CD4-positive, alpha-beta T cell treated with Interleukin-12 subunit alpha and Interleukin-12 subunit beta, for 1 hour (primary cell): ENCODE results near the gene TSEN15.
"Not testable (repeated sequence)": the region's sequence is repeated elsewhere in the genome, so short reads cannot be mapped to it uniquely, and the experiment has no call there.

Experiments
- DNase-seq: peaks from one replicate; pipeline ENCODE4 v3.0.0-alpha.2; 2020

Gene TSEN15

DNA sequence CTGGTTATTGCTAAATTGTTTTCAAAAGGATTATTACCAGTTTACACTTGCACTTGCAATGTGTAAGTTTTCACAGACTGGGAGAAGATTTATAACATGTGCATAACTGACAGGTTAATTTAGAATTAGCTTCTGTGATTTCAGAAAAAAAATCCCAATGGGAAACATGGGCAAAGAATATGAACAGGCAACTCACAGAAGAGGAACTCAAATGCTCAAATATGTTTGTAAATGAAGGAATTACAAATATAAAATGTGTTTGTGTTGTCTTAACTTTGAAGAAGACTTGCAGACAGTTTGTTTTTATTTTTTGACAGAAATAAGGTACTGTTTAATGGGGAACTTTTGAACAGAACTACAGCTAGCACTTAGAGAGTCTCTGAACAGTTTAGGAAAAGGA lies 8.4 kb downstream of the TSEN15 start:
- DNase-seq = no peak

DNA sequence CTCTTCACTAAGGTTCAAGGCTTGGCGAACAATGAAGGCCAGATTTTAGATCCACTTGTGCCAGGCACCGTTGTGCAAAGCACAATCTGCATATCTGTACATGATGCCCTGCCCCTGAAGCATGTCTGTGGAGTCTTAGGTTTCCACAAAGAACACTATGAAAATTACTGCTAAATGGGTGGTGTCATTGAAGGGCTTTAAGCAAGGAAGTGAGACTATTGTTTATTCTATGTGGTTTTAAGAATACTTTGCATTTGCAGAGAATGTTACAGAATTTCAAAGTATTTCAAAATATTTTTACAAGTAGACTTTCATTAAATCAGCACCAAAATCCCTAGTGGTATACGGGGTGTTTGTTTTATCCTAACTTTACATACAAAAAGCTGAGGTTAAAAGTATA lies 8.8 kb downstream of the TSEN15 start:
- DNase-seq = no peak

DNA sequence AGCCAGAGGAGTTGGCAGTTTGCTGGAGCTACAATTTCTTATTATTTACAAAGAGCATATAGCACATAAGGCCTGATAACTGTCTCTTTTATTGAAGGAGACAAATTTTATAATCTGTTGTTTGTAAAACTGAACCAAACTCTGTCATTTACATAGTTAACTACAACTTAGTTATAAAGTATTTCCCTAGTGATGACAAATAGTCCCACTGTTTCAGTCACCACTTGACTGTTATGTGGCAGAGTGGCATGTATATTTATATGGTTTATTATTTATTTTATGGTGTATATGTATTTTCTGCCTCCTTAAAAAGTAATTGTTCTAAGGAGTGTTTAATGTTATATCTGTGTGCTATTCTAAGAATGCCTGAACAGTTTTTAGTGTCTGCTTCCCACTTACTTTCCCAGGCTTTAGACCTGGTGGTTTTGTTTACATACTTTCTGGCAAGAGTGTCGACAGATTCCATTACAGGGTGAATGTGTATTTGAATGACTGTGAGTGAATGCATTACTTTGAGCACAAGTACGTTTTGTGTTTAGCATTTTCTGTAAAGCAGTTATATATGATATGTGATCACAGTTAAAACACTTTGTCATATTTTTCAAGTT lies 10.0 kb downstream of the TSEN15 start:
- DNase-seq = no peak

DNA sequence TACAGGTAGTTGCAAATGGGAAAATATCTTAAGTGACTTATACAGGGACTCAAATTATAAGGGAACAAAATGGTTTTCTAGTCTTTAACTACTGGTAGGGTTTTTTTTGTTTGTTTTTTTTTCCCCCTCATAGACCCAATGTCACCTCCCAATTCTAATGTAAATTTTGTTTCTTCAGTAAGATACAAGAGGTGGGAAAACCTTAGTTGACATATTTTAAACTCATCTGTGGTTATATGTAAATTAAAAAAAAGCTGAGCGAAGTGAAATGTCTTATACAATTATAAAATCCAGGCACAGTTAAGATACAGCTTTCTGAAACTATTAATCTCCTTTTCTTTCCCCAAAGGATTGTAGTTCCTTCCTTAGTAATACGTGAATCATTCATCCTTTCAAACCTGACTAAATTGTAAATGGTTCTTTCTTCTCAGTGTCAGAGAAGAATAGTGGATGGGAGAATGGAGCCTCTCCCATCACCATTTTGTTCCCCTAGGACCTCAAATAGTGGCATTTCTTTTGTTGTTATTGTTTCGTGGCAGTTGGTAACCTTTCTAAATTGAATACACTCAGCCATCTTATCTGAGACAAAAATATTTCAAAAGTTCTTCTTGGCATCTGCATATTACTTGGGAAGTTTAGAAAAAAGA lies 11.2 kb downstream of the TSEN15 start:
- DNase-seq = no peak

DNA sequence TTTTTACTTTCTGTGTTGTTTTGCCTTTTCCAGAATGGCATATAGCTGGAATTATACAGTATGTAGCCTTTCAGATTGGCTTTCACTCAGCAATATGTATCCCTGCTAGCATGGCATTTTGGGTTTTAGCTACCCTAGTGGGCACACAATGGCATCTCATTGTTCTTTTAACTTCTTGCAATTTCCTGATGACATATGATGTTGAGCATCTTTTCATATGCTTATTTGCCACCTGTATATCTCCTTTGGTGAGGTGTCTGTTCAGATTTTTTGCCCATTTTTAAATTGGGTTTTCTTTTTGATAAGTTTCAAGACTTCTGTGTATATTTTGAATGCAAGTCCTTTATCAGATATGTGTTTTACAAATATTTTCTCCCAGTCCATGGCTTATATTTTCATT lies 14.0 kb downstream of the TSEN15 start:
- no peak for DNase-seq

DNA sequence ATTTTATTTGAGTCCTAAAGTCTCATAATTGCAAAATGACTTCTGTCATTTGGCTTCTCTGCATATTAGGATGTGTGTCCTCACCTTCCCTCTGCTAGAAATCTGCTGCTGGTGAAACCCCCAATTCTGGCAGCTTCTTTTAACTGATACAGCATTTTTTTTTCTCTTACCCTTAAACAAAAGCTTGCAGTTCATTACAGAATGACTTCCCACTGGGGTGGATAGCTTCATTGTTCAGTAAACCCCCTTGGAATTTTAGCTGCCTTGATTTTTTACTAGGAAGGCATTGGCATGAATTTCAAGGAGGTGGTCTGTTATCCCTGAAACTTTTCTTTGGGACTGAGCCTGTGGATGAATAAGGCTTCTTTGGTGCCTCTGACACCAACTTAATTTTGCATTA lies 16.8 kb downstream of the TSEN15 start:
- no peak for DNase-seq

DNA sequence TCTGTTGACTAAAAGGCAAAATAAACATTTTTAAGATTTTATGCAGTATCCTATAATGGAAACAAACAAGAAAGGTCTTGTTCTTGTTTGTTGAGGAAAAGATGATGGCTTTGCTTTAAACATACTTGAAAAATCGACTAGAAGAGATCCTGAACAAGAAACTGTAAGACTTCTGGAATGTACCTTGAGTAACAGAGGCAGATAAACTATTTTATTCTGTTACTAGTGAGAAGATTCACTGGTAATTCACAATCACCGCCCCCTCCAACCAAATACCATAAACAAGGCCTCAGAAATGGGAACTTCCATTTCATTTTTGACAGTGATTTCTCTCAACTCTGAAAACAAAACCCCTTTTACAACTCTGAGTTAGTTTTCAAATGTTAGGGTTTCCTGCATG lies 18.1 kb downstream of the TSEN15 start:
- DNase-seq = no peak

DNA sequence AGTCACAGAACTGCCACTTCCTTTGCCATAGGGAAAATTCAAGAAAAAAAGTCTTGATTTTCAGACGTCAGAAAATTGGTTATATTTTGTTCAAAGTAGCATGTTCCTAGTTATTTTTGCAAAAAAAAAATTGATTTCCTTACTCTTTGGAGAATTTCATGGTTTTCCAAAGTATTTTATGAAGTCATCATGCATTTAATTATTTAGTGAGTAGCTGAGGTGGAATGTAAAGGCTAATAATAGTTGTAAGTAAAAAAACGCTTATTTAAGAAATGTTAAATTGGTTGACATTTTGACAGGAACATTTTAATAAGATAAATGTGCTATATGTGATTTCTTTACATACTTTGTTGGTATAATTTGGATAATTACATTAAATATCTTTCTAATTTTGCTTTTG lies 20.8 kb downstream of the TSEN15 start:
- DNase-seq = no peak

DNA sequence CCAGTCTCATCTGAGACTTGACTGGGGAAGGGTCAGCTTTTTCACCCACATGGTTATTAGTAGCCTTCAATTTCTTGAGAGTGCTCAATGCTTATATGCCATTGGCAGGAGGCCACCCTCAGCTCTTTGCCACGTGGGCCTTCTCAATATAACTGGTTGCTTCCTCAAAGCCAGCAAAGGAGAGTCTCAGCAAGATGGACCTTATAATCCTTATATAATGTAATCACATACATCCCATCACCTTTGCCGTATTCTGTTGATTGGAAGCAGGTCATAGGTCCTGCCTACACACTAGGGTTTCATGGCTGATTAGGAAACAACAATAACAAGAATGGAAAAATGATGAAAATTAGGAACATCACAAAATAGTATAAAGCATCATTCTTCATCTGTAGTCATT lies 22.9 kb downstream of the TSEN15 start:
- DNase-seq = no peak

DNA sequence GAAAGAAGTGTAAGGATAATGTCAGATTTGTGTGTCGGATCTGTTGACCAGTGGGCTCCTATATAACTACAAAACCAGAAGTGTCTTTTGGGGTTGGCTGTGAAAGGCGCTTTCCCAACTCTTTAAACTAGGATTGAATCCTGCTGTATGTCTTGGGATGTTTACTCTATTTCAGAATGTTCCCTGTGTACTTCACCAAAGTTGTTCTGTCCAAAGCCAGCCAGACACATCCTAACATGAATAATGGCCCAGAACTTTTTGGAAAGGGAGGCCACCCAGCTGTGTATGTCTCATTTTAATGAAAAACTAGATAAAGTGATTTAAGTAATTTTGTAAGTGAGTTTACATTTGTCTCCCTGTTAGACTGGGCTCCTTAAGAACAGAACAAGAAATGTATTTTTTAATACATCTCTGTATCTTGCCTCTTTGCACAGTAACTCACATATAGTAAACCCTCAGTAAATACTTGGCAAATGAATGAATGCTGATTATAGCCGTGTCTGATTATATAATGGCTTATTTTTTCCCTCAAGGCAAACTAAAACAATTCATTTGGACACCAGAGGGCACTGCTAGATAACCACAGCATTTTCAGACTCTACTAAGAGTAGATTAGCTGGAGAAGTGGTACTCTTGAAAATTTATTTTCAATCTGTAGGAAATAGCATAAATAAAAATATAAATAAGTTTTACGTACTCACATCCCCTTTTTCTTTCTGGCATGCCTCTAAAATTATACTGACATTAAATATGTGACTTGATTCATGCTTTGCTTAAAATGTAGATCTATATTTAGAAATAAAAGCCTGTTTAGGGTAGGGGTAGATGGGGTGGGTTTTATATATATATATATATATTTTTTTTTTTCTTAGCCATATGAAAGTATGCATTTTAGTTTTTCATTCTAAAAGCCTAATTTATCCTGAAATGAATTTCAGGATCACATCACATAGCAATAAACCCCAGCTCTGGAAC lies 23.8 kb downstream of the TSEN15 start:
- DNase-seq = peak; percentile 40

DNA sequence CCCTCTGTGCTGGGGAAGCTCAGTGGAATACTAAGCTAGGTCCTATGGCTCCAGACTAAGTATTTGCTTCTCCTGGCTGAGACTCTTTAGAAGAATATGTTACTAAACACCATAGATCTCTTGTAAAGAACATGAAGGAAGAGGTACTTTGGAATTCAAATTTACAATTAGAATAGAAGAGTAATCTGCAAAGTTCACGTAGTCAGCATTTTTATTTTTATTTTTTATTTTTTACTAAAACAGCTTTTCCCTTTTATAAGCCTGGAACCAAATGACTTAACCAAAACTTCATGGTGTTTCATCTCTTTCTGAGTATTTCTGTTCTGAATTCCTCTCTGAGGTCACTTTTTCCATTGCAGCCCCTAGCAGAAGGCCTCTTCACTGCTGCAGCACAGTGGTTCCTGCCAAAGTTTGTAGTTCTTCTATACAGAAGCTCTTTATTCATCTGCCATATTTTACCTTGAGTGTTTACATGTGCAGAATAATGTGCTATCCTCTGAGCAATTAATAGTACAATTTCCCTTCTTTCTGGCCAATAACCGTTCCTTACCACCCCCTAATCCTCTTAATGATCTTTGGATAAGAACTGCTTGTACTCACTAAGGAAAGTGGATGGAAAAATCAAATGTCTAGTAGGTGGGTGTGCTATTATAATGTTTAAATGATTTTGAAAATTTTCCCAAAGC lies 27.2 kb downstream of the TSEN15 start:
- no peak for DNase-seq

DNA sequence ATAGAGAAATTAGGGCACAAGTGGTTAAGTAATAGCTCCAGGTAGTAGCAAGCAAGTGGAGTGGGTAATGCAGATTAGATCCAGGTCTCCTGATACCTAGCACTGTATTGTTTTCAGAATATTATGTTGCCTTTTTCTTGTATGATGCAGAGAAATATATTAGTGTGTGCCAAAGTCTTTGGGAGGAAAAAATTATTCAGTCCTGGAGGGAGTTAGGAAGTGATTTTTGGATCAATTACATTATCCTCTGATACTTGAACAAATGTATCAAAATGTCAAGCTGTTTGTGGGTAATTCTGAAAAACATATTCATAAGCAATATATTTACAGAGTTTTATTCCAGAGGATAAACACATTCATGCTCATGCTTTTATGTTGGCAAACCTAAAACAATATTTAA lies 28.8 kb downstream of the TSEN15 start:
- no peak for DNase-seq

DNA sequence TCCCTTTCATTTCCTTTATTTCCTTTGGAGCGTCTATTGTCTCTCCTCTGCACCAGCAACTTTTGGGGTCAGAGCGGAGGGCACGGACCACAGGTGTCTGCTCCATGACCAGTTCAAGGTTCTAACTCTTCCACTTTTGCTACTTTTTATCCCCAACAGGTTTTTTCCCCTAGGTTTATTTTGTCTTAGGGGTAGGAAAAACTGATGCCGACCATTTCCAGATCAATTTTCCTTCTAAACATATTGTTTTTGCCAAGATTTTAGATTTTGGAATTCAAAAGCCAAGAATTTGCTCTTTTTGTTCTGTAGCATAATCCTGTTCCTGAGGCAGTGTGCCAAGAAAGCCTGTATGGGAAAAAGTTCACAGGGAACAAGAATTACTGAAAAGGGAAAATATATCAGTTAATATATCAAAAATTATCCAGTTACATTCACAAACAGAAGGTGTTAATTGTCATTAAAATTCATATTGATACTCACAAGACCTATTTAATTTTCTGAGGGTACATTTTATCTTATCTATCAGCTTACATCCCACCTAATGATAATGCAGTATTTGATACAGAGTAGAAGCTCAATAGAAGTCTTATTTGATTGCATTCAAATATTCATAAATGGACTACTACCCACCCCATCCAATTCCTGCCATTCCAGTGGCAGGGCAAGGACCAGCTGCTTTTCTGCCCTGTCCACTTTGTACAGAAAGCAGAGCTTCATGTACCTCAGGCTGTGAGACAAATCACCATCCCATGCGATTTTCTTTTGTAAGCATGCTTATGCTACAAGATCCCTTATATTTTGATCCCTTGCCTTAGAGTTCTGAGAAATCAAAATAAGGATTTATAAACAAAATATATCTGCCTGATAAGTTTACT lies 31.2 kb downstream of the TSEN15 start:
- DNase-seq = no peak

DNA sequence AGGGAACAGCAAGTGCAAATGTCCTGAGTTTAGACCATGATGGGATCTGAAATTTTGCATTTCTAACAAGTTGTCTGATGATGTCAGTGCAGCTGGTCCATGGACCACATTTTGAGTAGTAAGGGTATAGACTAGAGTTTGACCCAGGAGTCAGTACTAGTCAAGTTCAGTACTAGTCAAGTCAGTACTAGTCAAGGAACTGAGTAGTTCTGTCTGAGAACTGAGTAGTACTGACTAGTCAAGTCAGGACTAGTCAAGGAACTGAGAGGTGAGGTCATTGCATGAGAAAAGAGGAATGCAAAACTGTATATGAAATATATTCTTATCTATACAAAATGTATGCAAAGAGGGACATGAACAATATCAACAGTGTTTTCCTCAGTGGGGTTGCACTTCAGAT lies 34.1 kb downstream of the TSEN15 start:
- DNase-seq = no peak

DNA sequence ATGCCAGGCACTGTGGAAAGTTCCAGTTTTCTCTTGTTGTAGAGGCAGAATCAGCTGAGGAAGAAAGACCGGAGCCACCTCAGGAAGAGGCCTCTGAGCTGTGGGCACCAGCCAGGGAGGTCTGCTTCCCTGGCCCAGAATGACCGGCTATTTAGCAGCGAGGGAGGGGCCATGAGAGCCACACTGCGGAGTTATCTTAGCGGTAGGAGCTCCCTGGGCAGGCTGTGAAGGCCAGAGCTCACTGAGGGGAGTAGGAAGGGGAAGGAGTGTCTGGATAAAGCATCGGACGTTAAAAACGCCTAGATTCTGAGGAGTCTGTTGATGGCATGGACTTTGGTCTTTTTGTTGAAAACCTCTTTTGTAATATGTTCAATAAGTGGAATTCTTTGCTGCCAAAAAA lies 36.5 kb downstream of the TSEN15 start:
- DNase-seq = no peak

DNA sequence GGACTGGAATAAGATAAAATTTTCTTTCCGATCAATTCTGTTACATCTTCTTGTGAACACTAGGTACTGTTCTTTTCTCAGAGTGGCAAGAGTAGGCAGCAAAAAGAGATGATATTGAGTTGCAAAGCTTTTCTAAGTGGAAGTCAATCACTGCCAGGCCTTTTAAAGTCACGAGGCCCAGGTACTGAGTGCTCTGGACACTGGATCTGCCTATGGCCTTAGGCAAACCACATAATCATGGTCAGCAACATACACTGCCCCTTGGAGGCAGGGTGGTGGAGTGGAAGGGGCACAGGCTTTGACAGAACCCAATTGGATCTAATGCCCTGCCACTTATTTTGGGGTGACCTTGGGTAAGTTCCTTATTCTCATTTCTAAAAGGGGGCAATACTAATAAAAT lies 41.5 kb downstream of the TSEN15 start:
- no peak for DNase-seq

DNA sequence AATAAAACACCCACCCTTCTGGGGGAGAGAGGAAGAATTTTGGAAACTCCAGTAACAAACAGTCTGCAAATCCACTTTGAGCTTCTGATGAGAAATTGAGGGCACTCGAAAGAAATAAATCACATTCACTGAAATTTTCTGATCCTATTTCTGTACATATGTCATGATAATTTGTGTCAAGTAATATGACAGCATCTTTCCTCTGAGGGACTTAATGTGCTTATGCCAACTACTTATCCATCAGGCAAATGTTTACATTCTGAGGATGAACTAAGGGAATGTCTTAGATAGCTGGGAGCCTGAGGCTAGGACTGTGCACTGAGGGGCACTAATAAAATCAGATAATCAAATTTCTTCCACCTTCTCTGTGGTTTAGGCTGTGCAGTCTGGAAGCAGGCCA lies 44.5 kb downstream of the TSEN15 start:
- DNase-seq = no peak

DNA sequence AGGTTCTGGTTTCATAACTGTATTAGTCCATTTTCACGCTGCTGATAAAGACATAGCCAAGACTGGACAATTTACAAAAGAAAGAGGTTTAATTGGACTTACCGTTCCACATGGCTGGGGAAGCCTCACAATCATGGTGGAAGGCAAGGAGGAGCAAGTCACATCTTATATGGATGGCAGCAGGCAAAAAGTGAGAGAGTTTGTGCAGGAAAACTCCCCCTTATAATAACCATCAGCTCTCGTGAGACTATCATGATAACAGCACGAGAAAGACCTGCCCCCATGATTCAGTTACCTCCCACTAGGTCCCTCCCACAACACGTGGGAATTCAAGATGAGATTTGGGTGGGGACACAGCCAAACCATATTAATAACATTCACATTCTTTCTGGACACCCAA lies 45.0 kb downstream of the TSEN15 start:
- DNase-seq = not testable (repeated sequence)

DNA sequence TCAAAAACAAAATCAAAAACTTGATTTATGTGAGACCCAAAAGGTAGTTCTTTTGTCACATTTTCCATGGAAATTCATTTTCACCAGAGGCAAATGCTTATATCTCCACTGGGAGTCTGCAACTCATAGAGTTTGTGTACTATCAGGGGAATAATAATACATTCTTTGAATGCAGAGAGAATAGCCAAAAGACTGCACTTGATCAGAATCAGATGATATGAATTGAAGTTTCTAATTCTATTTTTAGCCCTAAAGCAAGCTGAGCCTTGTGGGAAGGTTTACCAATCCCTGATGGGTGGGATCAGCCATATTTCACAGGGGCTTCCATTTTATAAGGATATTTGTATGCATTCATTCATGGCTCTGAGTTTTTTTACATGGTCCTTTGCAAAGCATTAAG lies 49.6 kb downstream of the TSEN15 start:
- DNase-seq = no peak

DNA sequence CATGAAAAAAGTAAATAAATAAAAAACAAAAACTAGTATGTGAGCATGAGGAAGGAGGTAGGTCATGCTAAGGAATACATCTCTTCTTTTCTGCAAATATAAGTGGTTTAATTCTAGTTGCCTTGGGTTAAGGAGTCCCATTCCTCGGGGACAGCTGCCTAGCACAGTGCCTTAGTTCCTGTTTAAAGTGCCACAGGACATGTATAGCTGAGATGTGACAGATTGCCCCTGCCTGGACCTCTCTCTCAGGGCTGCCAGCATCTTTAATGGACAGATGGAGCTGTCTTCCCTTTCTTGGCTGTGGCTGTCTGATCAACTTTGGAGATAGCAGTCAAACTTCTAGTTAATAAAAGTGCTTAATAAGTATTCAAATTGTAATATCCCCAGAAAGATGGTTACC lies 50.0 kb downstream of the TSEN15 start:
- DNase-seq = no peak

DNA sequence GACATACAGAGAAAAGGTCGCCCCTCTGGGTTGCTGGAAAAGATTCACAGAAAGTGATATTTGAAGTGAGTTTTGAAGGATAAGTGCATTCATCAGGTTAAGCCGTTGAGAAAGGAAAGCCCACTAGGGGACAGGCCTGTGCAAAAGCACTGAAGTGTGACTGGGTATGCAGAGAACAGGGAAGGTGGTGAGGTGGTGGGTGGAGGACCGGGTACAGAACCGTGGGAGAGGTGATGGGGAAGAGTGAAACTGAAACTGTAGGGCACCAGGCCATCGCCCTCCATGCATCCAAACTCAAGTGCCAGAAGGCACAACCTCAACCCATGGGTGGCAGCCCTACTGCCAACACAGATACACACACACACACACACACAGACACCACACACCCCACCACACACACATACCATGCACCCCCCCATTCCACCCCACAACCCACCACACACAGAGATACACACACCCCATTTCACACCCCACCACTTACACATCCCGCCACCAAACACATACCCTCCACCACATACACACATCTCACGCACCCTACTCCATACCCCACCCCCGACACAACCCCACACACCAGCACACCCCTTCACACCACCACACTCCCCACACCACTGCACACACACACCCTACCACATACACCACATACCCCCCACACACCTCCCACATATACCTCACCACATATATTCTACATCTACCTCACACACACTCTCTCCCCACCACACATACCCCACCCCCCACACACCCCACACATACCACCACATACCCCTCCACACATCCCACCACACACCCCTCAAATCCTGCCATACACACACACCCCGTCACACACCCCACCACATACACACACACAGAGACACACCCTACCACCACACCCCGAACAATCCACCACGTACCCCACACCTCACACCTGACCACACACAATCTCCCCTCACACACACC lies 59.0 kb downstream of the TSEN15 start:
- DNase-seq = peak; percentile 15
